NCI-H524 (cell line): ENCODE results near the gene VSIG4.
A peak's percentile ranks its signal among the peaks of the same experiment; 100 is the strongest.
"Not testable (repeated sequence)": the region's sequence is repeated elsewhere in the genome, so short reads cannot be mapped to it uniquely, and the experiment has no call there.

Source experiments
- DNase-seq, 2 experiments: peaks; one replicate each; lab custom pipeline; 2025; lab: John Stamatoyannopoulos, UW

Gene VSIG4

DNA sequence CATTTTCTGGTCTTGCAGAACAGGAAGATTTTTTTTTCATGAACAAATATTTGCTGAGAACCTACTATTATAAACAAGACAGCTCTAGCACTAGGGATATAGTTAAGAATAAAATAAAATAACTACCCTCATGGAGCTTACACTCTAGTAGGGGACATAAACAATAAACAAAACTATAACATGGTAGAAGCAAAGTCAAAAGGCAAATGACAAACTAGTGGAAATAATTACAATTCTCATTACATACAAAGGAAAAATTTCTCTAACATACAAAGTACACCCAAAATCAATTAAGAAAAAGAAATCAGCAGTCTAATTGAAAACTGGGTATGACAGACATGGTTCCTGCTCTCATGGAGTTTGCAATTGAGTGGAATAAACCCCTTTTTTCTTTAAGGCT lies 32.0 kb downstream of the VSIG4 start:
- no peak for DNase-seq

GRCh38 chrX:66005830-66006449 lies 33.9 kb downstream of the VSIG4 start:
- no peak for DNase-seq

DNA sequence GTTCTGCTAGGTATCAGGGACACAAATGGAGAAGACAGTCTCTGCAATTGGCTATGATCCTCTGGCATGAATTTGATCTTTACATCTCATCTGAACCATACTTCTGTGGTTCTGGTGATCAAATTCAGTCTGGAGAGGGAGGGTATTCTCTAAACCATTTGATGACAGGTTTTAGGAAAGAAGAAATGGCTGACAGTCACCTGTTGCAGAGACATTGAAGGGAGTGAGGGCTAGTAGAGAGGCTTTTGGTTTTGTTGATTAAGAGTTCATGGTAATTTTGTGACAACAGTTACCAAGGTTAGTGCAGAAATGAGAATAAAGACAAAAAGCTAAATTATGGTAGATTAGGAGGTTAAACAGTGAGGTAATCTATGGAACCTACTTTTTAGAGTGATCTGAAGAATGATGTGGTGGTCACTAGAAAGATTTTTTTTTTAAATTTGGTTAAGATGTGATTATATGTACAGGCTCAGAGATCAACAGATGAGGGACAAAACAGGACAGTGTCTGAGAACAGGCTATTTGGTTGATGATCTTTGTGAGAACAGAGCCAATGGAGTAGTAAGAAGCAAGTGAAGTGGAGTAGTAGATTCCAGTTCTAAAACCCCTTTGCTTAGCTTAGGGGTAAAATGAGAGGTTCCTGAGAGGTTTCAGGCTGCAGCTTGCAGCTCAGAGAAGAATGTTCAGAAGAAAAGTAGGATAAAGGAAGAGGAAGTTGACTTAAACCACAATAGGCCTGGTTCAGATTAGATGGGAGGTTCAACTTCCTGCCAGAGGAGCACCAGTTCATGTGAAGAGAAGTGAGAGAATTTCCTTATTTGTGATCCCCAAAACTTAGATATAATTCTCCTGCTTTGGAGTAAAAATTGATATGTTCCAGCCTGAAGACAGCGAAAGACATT lies 34.7 kb downstream of the VSIG4 start:
- no peak for DNase-seq

DNA sequence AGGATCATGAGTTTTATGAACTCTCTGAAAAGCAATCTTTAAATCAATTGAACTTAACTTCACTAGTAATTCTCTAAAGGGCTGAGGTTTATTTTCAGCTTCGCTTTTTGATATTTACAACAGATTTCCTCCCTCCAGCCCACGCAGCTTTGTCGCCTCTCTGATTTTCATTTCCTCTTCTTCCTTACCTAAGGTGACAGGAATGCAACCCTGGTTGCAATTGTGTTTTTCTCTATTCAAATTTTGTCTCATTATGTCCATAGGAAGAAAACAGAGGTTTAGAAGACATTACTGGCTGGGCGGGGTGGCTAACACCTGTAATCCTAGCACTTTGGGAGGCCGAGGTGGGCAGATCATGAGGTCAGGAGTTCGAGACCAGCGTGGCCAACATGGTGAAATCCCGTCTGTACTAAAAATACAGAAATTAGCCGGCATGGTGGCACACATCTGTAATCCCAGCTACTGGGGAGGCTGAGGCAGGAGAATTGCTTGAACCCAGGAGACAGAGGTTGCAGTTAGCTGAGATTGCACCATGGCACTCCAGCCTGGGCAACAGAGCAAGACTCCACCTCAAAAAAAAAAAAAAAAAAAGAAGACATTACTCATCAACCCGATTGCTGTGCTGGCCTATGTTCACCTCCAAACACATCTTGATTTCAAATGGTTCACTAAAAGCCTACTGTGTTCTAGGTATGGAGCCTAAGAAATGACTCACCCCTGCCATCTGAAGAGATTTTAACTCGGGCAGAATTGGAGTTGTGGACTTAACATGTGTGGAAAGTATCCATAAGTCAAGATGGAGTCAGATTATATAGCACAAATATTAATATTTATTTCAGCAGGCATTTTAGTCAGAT lies 36.8 kb downstream of the VSIG4 start:
- DNase-seq = no peak

GRCh38 chrX:66001596-66001995 lies 38.3 kb downstream of the VSIG4 start:
- DNase-seq = no peak

- DNase-seq = no peak
Measured at GRCh38 chrX:66000628-66001272, 39.1 kb downstream of the VSIG4 start.

DNA sequence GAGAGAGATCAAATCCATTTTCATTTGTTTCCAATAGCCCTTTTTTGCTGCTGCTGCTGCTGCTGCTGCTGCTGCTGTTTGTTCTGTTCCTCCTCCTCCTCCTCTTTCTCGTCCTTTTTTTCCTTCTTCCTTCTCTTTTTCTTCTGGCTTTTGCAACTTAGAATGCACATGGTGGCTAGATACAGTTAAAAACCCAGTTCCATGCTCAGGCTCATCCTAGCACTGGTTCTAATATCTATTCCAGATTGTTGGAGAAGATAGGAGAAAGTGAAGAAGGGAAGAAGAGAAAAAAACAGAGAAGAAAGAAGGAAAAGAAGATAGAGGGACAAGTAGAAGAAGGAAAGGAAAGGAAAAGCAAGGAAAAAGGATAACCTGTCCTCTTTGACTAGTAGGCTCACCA lies 39.7 kb downstream of the VSIG4 start:
- DNase-seq = no peak

DNA sequence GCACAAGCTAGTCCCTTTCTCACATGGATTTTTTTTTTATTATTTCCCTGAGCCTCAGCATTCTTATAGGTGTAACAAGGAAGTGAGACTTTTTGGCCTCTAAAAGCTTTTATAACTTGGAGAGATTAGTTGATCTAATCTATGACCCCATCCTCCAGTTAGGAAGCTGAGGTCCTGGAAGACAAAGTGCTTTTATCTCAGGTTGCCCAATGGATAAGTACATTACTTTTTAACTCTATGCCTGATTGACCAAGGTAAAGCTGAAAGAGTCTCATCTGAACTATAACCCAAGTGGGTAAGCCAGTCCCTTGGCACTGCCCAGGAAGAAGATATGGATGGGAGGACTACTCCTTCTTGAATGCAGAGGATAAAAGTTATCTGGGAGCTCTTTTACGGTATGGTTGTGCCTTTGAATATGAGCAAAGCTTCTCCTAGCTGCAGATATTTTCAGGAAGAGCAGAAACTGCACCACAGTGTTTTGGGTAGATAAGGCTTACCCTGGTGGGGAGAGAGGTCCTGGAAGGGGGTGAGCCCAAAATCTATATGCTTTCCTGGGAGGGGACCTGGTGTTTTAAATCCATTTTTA lies 40.2 kb downstream of the VSIG4 start:
- DNase-seq = no peak

GRCh38 chrX:65999029-65999562 lies 40.8 kb downstream of the VSIG4 start:
- DNase-seq = no peak

DNA sequence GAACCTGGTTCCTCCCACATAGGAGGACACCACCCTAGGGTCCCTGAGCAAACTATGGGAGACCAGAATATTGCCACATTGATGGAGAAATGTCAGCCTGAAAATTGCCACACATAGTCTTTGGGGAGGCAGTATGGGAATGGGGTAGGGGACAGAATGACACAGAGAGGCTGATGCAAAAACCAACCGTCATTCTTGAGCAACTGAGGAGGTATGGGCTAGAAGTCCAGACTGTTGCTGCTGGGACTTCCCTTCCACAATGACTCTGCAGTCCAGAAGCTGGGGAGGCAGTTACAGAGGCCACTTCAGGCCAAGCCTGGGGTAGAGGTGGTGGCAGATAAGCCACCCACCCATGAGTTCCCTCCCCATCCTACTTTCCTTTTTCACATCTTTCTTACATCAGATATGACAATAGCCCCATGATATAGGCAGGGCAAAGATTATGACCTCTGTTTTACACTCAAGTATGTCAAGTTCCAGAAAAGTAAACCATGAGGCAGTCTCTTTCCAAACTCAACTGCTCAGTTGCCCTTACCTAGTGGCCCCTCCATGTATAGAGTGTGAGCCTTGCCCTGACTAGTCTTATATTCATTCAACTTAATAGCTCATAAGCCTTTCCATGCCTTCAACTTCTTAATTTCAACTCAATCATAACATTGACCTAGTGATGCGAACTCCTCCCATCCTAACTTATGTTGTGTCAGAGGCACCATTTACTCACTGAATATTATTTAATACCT lies 41.7 kb downstream of the VSIG4 start:
- DNase-seq = no peak

DNA sequence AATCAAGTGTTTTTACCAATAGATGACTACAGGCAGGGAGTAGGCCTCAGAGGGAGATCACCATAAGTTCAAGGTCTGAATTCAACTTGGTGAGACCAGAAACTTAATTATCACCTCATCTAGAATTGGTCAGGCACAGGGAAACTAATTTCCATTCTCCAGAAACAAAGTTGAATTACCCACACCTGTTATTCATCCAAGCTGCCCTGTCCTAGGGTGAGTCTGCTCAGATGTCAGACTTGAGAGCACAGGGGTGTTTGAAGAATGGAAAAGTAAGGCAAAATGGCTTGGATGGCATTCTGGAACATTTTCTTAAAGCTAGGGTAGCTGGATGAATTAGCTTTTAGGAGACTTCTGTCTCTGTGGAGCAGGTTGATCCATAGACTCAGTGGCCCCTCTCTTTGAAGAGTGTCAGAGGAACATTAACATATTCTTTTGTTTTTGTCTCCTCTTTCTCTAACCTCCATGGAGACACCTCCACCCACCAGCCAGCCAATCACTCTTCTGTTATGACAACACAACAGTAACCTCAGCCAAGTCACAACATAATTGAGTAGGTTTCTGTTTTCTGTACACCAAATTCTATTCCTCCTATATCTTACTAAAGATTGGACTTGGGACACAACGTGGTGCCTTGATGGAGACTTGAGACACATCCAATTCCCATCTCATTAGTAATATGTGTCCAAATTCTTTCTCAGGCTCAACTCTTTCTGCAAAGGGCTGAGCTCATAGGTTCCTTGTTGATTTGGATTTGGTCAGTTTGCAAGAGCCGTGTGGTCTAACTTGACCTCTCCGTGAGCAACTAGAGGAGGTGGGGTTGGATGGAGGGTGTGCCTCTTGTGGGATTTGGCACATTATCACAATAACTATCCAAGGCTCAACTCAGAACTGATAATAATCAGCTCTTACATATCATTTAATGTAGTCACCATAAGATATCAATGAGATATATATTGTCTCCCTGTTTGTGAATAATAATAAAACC lies 45.1 kb downstream of the VSIG4 start:
- DNase-seq = no peak

GRCh38 chrX:65993915-65994460 lies 45.9 kb downstream of the VSIG4 start:
- DNase-seq = no peak

GRCh38 chrX:65993332-65993731 lies 46.5 kb downstream of the VSIG4 start:
- DNase-seq = no peak

- no peak for DNase-seq
Measured at GRCh38 chrX:65990702-65991101, 49.2 kb downstream of the VSIG4 start.

DNA sequence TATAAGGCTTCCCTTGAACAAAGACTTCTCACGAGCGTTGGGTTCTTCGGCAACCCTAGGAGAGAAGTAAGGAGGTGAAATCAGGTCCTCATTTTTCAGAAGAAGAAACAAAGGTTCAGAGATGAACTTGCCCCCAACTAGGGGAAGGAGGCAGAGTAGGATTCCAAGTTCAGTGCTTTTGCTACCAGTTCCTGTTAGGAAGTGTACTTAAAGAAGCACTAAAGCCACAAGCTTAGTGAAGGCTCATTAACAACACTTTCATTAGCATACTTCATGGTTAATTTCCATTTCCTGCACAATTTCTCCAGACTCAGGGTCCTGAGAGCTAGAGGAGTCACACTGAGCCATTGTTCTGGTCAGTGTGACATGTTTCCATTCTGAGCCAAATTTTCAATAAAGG lies 52.1 kb downstream of the VSIG4 start:
- no peak for DNase-seq

- DNase-seq = peak; percentile 3 to 20
Measured at GRCh38 chrX:65985922-65986588, 53.8 kb downstream of the VSIG4 start.

GRCh38 chrX:65985211-65985610 lies 54.7 kb downstream of the VSIG4 start:
- no peak for DNase-seq

DNA sequence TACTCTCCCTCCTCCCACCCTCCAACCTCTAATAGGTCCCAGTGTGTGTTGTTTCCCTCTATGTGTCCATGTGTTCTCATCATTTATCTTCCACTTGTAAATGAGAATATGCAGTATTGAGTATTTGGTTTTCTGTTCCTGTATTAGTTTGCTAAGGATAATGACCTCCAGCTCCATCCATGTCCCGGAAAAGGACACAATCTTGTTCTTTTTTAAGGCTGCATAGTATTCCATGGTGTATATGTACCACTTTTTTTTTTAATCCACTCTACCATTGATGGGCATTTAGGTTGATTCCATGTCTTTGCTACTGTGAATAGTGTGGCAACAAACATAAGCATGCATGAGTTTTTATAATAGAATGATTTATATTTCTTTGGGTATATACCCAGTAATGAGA lies 62.7 kb downstream of the VSIG4 start:
- DNase-seq = not testable (repeated sequence)

DNA sequence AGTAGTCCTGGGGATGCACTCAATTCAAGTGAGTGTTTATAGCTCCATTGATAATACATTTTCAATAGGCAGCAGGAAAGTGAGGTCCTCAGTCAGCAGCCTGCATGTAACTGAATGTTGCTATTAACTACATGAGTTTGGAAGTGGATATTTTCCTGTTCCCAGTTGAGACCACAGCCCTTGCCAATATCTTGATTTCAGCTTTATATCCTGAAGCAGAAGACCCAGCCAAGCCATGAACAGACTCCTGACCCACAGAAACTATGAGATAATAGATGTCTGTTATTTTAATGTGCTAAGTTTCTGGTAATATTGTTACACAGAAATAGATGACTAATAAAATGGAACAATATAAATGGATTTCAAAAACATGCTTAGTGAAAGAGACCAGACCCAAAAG lies 63.7 kb downstream of the VSIG4 start:
- no peak for DNase-seq
